ENCODE results near the gene COL19A1. TPM values are rescaled to one million over a fixed set of nuclear protein-coding genes. Genes with fewer than 3 reads are reported as not detected.
"Not testable (repeated sequence)": the region's sequence is repeated elsewhere in the genome, so short reads cannot be mapped to it uniquely, and the experiment has no call there.

The COL19A1 gene
- polyA plus RNA-seq, 1 donor = 9.5 TPM

GRCh38 chr6:69901361-69901760, 35.0 kb downstream of the COL19A1 start:
- no peak for DNase-seq

- DNase-seq = no peak
Observed at GRCh38 chr6:69907981-69908498, 41.7 kb downstream of the COL19A1 start.

GRCh38 chr6:69913361-69913760, 47.0 kb downstream of the COL19A1 start:
- DNase-seq = no peak

GRCh38 chr6:69914015-69914485, 47.7 kb downstream of the COL19A1 start:
- peak; percentile 9 for DNase-seq

DNA sequence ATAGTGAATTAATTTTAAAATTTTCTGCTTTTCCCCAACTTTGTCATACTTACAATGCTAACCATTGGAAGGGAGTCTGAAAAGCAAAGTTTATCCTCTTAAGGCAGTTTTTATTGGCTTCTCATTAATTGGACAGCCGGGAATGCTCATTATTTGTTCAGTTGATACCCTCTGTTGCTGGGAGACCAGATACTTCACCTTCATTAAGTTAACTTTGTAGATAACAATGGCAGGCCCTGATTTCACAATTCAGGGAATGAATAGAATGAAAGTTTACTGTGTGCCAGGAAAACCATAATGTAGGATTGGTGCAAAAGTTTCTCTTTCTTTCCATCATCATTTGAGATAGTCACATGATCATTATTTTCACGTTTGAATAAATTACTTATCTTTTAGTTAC, 49.0 kb downstream of the COL19A1 start:
- DNase-seq = no peak

- DNase-seq = no peak
Observed at GRCh38 chr6:69917834-69918233, 51.5 kb downstream of the COL19A1 start.

DNA sequence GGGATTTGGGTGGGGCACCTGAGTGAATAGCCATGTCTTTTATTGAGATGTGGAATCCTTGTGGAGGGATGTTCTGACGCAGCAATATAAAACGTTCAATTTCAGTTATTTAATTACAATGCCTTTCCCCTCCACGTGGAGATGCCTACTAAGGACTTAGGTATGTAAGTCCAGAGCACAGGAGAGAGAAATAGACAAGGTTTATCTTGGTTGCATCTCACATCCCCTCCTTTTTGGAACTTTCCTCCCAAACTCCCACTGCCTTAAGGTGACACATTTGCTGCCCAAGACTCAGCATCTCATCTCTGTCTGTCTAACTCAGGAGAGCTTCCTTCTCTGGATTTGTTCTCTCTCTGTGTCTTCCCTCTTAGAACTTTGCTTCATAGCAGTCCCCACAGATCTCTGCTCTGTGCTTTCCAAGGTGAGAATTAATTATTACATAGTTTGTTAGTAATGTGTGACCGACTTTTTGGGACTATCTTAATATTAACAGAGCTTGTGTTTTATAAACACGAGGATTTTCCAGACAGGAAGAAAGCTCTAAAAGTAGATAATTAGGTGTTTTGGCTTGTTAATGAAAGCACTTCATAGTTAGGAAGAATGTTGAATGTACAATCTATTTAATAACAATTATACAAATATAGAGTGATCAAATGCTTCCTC, 52.6 kb downstream of the COL19A1 start:
- no peak for DNase-seq

DNA sequence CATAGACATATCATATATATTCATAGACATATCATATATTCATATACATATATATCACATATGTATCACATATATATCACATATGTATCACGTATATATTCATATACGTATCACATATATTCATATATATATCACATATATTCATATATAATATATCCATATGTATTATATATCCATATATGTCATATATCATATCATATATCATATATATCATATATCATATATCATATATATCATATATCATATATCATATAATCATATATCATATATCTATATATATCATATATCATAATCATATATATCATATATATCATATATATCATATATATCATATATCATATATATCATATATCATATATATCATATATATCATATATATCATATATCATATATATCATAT, 54.7 kb downstream of the COL19A1 start:
- not testable (repeated sequence) for DNase-seq

DNA sequence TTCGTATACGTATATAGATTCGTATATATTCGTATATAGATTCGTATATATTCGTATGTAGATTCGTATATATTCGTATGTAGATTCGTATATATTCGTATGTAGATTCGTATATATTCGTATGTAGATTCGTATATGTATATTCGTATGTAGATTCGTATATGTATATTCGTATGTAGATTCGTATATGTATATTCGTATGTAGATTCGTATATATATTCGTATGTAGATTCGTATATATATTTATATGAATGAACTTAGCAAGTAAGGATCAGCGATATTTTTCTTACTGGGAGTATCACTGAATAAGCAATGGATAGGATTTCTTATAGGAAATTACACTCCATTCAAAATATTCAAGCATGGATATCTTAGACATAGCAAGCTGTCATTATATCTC, 55.3 kb downstream of the COL19A1 start:
- not testable (repeated sequence) for DNase-seq

- DNase-seq = no peak
Observed at GRCh38 chr6:69926745-69927144, 60.4 kb downstream of the COL19A1 start.

- no peak for DNase-seq
Observed at GRCh38 chr6:69933239-69933638, 66.9 kb downstream of the COL19A1 start.

- no peak for DNase-seq
Observed at GRCh38 chr6:69935079-69935478, 68.7 kb downstream of the COL19A1 start.

DNA sequence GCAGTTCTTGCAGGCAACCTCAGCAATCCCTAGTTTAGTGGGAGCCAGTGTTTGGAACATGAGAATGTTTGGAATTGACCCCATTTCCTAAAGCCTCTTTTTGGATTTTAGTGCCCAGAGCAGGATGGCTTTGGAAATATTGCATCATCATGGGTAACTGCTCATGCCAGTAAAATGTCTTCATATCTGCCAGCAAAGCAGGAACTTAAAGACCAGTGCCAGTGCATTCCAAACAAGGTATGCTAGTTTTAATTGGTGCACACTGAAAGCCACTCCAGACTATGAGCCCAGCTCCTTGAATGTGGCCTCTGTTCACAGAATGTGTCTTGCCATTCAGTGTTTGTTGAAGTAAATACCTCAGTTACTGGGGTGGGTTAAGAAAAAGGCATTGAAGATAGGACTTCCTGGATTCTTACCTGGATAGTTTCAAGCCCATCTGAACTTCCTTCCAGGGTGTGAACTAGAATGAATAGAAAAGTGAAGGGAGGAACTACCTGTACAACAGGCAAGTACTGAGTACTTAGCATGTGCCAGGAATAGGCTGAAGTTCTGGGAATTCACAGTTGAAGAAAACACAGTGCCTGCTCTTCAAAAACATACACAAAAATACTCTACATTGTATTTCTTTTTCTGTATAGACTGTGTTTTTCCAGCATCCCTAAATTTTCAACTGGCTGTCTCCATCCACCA, 70.5 kb downstream of the COL19A1 start:
- no peak for DNase-seq

- no peak for DNase-seq
Observed at GRCh38 chr6:69937402-69938136, 71.2 kb downstream of the COL19A1 start.

DNA sequence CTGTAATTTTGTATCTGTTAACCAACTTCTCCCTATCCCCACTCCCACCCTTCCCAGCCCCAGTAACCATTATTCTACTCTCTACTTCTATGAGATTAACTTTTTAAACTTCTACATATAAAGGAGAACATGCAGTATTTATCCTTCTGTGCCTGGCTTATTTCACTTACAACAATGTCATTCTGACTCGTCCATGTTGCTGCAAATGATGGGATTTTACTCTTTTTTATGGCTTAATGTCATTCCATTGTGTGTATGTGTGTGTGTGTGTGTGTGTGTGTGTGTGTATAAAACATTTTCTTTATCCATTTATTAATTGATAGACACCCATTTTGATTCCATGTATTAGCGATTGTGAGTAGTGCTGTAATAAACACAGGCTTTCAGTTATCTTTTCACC, 76.1 kb downstream of the COL19A1 start:
- DNase-seq = no peak

DNA sequence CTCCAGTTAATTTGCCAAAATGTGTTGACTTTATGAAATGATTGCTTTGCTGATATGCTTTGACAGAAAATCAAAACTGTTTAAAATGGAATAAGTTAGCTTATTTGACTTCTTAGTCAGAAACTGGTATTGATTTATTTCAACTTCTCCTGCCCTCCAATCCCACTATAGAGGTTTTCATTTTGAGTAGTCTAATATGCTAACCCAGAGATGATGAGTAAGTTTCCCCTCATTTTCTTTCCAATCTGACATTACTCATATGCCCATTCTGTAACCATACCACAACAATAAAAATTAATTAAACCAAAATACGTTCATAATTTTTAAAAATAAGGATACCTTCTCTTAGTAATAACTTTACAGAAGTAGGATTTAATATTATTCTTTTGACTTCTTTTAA, 78.8 kb downstream of the COL19A1 start:
- DNase-seq = no peak

DNA sequence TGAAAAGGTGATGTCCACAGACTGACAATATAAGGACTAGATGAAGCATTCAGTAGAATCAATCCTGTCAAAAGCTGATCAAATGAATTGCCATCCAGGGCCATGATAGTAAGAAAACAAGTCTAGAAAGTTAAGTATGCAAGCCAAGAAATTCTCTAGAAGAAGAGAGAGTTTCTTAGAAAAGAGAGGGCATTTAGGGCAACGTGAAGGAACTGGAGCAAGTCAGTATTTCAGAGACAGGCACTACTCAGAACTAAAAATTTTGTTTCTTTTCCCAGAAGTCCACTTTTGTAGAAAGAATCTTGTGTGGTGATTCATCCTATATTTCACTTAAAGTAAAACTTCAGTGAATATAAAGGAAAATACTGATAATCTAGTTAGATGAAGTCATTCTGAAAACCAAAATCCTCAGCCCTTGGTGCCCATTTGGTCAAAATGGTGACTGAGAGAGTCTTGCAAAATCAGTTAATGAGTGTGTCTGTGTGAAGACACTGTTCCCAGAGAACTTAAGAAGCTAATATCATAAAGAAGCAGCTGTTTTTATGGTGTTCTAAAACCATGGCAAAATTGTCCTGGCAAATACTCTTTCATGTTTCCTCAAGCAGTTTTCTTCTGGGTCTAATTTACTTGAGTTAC, 82.2 kb downstream of the COL19A1 start:
- no peak for DNase-seq

DNA sequence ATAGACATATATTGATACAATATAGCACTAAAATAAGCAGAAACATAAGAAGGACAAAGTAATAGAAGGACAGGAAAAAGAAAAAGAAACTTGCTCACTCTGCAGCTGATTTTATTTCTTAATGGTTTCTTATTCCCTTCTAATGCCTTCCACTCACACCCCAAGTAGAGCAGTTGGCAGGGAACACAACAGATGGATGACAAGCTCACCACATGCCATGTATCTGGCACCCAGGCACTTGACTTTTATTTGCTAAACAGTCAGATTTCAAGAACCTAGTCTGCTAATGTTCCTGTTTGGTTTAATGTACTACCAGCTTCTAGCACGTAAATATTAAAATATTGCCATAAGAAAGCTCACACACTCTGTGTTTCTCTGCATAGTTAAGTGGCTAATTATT, 87.1 kb downstream of the COL19A1 start:
- DNase-seq = no peak

DNA sequence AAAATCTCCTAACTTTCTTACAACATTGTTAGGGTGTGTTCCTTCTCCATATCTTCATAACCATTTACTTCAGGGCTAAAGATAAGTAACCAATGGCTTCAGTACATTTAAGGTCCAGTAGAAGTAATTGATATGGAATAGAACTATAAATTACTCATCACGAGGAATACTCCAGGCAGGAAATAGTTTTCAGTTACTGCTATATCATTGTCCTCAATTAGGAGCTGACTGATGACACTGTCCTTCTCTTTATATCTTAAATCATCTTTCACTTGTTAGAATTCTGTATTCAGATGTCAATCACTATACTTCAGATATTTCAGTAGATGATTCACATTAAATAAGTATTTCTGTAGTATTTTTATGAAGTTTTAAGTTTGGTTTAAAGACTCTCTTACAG, 88.4 kb downstream of the COL19A1 start:
- DNase-seq = no peak

DNA sequence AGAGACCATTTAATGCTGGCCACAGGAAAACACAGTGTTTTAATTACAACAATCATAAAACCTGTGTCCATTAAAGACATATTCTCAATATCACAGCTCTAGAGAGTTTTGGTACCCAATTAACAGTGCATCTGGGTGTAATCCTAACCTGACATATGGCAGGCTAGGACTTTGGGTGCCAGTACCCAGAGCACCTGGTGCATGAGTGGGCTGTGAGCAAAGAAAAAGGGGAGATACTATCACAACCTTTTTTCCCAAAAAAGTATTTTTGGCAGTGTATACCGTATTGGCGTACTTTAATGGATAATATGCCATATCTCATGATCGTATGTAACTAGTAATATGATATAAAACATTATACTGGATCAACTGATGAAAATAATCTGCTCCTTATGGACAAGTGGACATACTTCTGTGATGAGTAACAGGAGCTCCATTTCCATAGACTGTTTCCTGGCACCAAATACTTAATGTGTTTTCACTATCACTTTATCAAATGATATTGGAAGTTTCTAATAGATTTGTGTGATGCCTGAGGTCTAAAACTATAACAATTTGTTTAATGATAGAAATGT, 91.7 kb downstream of the COL19A1 start:
- no peak for DNase-seq

- no peak for DNase-seq
Observed at GRCh38 chr6:69958978-69959377, 92.6 kb downstream of the COL19A1 start.

DNA sequence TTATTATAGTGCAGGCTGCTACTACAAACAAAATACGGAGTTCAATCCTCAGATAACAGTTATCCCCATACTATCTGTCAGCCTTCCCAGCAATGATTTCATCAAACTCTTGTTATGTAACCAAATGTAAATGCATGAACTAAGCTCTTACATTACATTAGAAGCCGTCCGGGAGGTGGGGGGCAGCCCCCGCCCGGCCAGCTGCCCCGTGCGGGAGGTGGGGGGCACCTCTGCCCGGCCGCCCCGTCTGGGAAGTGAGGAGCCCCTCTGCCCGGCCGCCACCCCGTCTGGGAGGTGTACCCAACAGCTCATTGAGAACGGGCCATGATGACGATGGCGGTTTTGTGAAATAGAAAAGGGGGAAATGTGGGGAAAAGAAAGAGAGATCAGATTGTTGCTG, 99.6 kb downstream of the COL19A1 start:
- not testable (repeated sequence) for DNase-seq

GRCh38 chr6:69973138-69973537, 106.8 kb downstream of the COL19A1 start:
- DNase-seq = no peak
